HG02840 (cell line): Measurements from ENCODE around the gene MAST3.

ENCODE experiments used
- ATAC-seq: cut with Tn5 transposase; IDR thresholded peaks from one replicate; pipeline ENCODE4 v1.9.1; 2021; ENCODE audit warnings: mild to moderate bottlenecking, moderate library complexity, moderate number of reproducible peaks; ENCODE audit not compliant: unreplicated experiment, low FRiP score

Gene MAST3

GRCh38 chr19:18173572-18174288 is 76.2 kb downstream of the MAST3 start, which contains the start of gene IFI30:
Gene IFI30, plus strand, starts transcription at chr19:18173813. Its CDS starts 29 bp downstream, at chr19:18173842.
- ATAC-seq: peak; percentile 45

GRCh38 chr19:18174983-18175382 is 77.4 kb downstream of the MAST3 start:
- ATAC-seq: no peak

GRCh38 chr19:18176367-18177310 is 79.1 kb downstream of the MAST3 start:
- no peak for ATAC-seq

- ATAC-seq: no peak
These were observed 82.4 kb downstream of the MAST3 start for GRCh38 chr19:18179957-18180356.

- ATAC-seq: no peak
These were observed 86.0 kb downstream of the MAST3 start for GRCh38 chr19:18183529-18183928.

GRCh38 chr19:18185538-18185937 is 88.0 kb downstream of the MAST3 start:
- no peak for ATAC-seq

- ATAC-seq: no peak
These were observed 92.7 kb downstream of the MAST3 start for GRCh38 chr19:18190278-18190677.

GRCh38 chr19:18191640-18192062 is 94.1 kb downstream of the MAST3 start:
- no peak for ATAC-seq

GRCh38 chr19:18192673-18193387 is 95.3 kb downstream of the MAST3 start, which contains the start of gene MPV17L2:
Gene MPV17L2, plus strand, starts transcription at chr19:18193218. Its CDS starts 64 bp downstream, at chr19:18193282.
- ATAC-seq: peak; percentile 92

GRCh38 chr19:18193388-18194180 is 96.0 kb downstream of the MAST3 start:
- peak; percentile 15 for ATAC-seq

- ATAC-seq: no peak
These were observed 96.6 kb downstream of the MAST3 start for GRCh38 chr19:18194181-18194530.

- ATAC-seq: no peak
These were observed 97.1 kb downstream of the MAST3 start for GRCh38 chr19:18194554-18195238.

- ATAC-seq: no peak
These were observed 98.9 kb downstream of the MAST3 start for GRCh38 chr19:18196511-18196845.

- ATAC-seq: no peak
These were observed 99.7 kb downstream of the MAST3 start for GRCh38 chr19:18197306-18197705.

GRCh38 chr19:18197941-18198340 is 100.4 kb downstream of the MAST3 start:
- no peak for ATAC-seq

GRCh38 chr19:18198374-18198773 is 100.8 kb downstream of the MAST3 start:
- no peak for ATAC-seq
